OCI-LY7 (cell line): Measurements from ENCODE around the gene TECTA. TPM values are rescaled to one million over a fixed set of nuclear protein-coding genes. Genes with fewer than 3 reads are reported as not detected.

Experiments
- BruUV-seq: library from RNA; stranded (reverse); fragments of 400-500 nt; replicated peaks from 2 replicates; lab custom pipeline; 2021; lab: Mats Ljungman, UMichigan
- CTCF ChIA-PET: fragments of 300-600 bp; sonication (Branson Sonifier 250); formaldehyde crosslinking; loops from one replicate; lab custom pipeline; 2022; ENCODE audit warnings: antibody characterized with exemption; ENCODE audit not compliant: unreplicated experiment; lab: Charles Lee
- POLR2A ChIA-PET: fragments of 300-600 bp; sonication (Branson Sonifier 250); formaldehyde crosslinking; loops from one replicate; lab custom pipeline; 2022; ENCODE audit warnings: antibody characterized with exemption; lab: Charles Lee
- DNase-seq: peaks from one replicate; pipeline ENCODE4 v3.0.0-alpha.2; 2015; ENCODE audit warnings: low spot score
- H2AFZ ChIP-seq: fragments of 200-600 bp; sonication (generic), shearing (Covaris generic); 2 replicates; pipeline ENCODE4 v1.6.1; 2014; ENCODE audit warnings: mild to moderate bottlenecking, antibody characterized with exemption, low read length, moderate library complexity
- H3K27ac ChIP-seq: fragments of 200-600 bp; sonication (generic); 2 replicates; pipeline ENCODE4 v1.5.1; 2014; ENCODE audit warnings: mixed run types, low read depth, mild to moderate bottlenecking, moderate library complexity, low read length, inconsistent platforms; ENCODE audit not compliant: poor library complexity, severe bottlenecking
- H3K36me3 ChIP-seq: fragments of 200-600 bp; sonication (generic); 2 replicates; pipeline ENCODE4 v1.6.1; 2014; ENCODE audit warnings: mild to moderate bottlenecking, antibody characterized with exemption, low read length, moderate library complexity, mixed read lengths; ENCODE audit not compliant: insufficient read depth
- H3K4me1 ChIP-seq: fragments of 200-600 bp; sonication (generic); 2 replicates; pipeline ENCODE4 v1.5.1; 2014; ENCODE audit warnings: mild to moderate bottlenecking, low read length; ENCODE audit not compliant: insufficient read depth, poor library complexity, severe bottlenecking
- H3K4me2 ChIP-seq: fragments of 200-600 bp; sonication (generic); 2 replicates; pipeline ENCODE4 v1.6.1; 2014; ENCODE audit warnings: mild to moderate bottlenecking, low read length
- H3K4me3 ChIP-seq: fragments of 200-600 bp; sonication (generic); 2 replicates; pipeline ENCODE4 v1.5.1; 2014; ENCODE audit warnings: mild to moderate bottlenecking, low read depth, low read length; ENCODE audit not compliant: poor library complexity, severe bottlenecking
- H3K79me2 ChIP-seq: fragments of 200-600 bp; sonication (generic); 2 replicates; pipeline ENCODE4 v1.6.1; 2016; ENCODE audit warnings: low read depth, mild to moderate bottlenecking, low read length, moderate library complexity, mixed read lengths; ENCODE audit not compliant: insufficient read depth
- H3K9me2 ChIP-seq: fragments of 200-600 bp; sonication (generic); 2 replicates; pipeline ENCODE4 v1.6.1; 2016; ENCODE audit warnings: mild to moderate bottlenecking, low read length, mixed read lengths; ENCODE audit not compliant: insufficient read depth
- H3K9me3 ChIP-seq: fragments of 200-600 bp; sonication (generic); 2 replicates; pipeline ENCODE4 v1.6.1; 2014; ENCODE audit warnings: mild to moderate bottlenecking, mixed run types, low read length, mixed read lengths
- H4K20me1 ChIP-seq: fragments of 200-600 bp; sonication (generic); 2 replicates; pipeline ENCODE4 v1.6.1; 2014; ENCODE audit warnings: mild to moderate bottlenecking, antibody characterized with exemption, low read length, moderate library complexity, mixed read lengths; ENCODE audit not compliant: insufficient read depth
- EZH2phosphoT487 ChIP-seq: fragments of 200-600 bp; sonication (generic); IDR thresholded peaks from 2 replicates; pipeline ENCODE4 v1.6.1; 2018; ENCODE audit warnings: low read depth, borderline replicate concordance, mild to moderate bottlenecking, mixed run types, antibody characterized with exemption, low read length, moderate library complexity, mixed read lengths
- intact Hi-C: fragments of 100-400 bp; cut with micrococcal nuclease; formaldehyde crosslinking; loops from one replicate; pipeline ENCODE4 v1.10.0; 2022; ENCODE audit not compliant: unreplicated experiment
- total RNA-seq, 2 experiments: library from RNA; depleted of rRNA in 1 of 2; stranded (reverse); fragments of >200 nt in 1 of 2; shearing (Covaris generic) in 1 of 2; gene quantifications; 2 replicates each; pipeline ENCODE4 v1.2.3, GENCODE V29; 2014 to 2022
- TF ChIP-seq, protein P1 (sequence below): fragments of 200-600 bp; sonication (generic); conservative IDR thresholded peaks from 2 replicates; pipeline ENCODE4 v1.5.1; 2014; ENCODE audit warnings: mild to moderate bottlenecking, antibody characterized with exemption, low read length, moderate library complexity, mixed read lengths

TECTA gene
- total RNA-seq, 2 experiments from 2014 or later, result 0.32 to 0.48 TPM

DNA sequence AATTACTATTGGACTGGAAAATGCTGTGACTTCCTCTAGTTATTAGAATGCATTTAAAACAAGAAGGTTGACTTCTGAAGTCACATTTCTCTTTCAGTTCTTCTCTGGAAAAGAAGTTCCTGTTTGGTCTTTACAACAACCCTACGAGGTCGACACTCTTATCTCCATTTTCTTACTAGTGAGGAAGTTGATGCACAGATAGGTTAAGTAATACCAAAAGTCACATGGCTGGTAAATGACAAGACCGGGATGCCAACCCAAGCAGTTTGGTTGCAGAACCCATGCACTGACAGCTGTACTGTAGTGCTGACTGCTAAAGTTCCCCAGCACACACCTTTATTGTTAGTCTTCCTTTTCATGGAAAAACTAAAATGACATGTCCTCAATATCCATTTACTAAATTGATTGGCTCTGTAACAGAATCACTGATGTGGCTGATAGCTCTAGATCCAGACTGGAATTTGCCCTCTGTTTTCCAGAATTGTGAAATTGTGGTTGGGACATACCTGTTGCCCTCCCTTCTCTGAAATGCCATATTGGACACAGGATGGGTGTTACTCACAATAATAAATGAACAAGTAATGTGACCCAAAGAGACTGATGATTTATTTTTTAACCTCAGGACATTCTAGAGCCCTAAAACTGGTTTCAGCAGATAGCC is 9.4 kb upstream of the TECTA start:
- H3K9me2 ChIP-seq, result no peaks in the 10 kb centered on the region
- no peak overlapping the region for H2AFZ ChIP-seq
- TF ChIP-seq EZH2phosphoT487, result no peak
- TF ChIP-seq, protein P1, sequence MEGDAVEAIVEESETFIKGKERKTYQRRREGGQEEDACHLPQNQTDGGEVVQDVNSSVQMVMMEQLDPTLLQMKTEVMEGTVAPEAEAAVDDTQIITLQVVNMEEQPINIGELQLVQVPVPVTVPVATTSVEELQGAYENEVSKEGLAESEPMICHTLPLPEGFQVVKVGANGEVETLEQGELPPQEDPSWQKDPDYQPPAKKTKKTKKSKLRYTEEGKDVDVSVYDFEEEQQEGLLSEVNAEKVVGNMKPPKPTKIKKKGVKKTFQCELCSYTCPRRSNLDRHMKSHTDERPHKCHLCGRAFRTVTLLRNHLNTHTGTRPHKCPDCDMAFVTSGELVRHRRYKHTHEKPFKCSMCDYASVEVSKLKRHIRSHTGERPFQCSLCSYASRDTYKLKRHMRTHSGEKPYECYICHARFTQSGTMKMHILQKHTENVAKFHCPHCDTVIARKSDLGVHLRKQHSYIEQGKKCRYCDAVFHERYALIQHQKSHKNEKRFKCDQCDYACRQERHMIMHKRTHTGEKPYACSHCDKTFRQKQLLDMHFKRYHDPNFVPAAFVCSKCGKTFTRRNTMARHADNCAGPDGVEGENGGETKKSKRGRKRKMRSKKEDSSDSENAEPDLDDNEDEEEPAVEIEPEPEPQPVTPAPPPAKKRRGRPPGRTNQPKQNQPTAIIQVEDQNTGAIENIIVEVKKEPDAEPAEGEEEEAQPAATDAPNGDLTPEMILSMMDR, result no peak
- no peak overlapping the region for H3K27ac ChIP-seq
- no peaks in the 10 kb centered on the region for H3K4me1 ChIP-seq
- H3K4me3 ChIP-seq, result no peak overlapping the region
- H3K4me2 ChIP-seq, result no peak overlapping the region
- H3K79me2 ChIP-seq, result no peaks in the 10 kb centered on the region
- DNase-seq, result no peak
- H3K9me3 ChIP-seq, result no peaks in the 10 kb centered on the region
- POLR2A ChIA-PET, result no interaction called here
- no TSS peak for BruUV-seq
- intact Hi-C loops, result no loop called here
- no peaks in the 10 kb centered on the region for H4K20me1 ChIP-seq
- CTCF ChIA-PET, result interaction anchor here (0.6 kb wide), 1 partner anchor 188 kb away, joined by 4 read pairs; no protein-coding TSS in a partner anchor
- H3K36me3 ChIP-seq, result peaks cover 4% of the 10 kb centered on the region; the same call in 1 of the 2 replicates

DNA sequence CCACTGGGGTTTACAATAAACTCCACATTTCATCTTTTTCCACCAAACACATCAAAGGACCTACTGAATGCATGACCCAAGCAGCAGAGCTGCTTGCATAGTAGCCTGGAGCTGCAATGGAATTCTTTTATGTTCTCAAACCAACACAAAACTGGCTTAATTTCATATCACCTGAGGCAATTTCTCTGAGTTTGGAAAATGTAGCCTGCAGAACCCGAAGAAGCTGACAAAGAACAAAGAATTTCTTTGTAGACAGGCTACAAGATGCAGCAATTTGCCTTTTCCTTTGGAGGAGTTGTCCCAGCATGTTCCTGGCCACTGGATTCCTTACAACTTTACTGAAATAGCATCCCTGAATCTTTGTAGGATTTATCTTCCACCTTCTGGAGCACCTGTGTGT is 5.5 kb upstream of the TECTA start:
- TF ChIP-seq EZH2phosphoT487, result no peak
- TF ChIP-seq, protein P1, result no peak
- no peak overlapping the region for H3K4me3 ChIP-seq
- no peak overlapping the region for H3K4me2 ChIP-seq
- H3K27ac ChIP-seq, result no peak overlapping the region
- CTCF ChIA-PET, result no interaction called here
- no peaks in the 10 kb centered on the region for H3K4me1 ChIP-seq
- no peaks in the 10 kb centered on the region for H3K9me3 ChIP-seq
- no TSS peak for BruUV-seq
- no peaks in the 10 kb centered on the region for H4K20me1 ChIP-seq
- POLR2A ChIA-PET, result no interaction called here
- DNase-seq, result no peak
- no peaks in the 10 kb centered on the region for H3K36me3 ChIP-seq
- intact Hi-C loops, result no loop called here
- H3K9me2 ChIP-seq, result no peaks in the 10 kb centered on the region
- no peaks in the 10 kb centered on the region for H3K79me2 ChIP-seq
- no peak overlapping the region for H2AFZ ChIP-seq

DNA sequence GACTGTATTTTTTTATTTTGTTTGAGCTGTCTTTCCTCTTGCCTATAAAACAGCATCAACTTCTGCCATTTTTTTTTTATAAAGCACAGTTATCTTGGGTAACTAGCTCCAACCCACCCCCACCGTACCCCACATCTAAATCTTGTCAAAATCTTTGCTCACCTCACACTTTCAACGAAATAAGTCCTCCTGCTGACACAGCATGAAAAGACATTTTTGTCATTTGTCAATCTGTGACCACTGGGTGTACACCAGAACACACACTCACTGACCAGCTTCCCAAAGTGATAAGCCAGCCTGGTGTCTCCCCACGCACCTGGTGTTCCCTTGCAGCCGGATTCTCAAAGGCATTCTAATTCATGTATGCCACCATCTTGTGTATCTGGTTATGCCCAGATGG is 1.7 kb upstream of the TECTA start:
- CTCF ChIA-PET, result no interaction called here

More for the DNA sequence above, 1.7 kb upstream of the TECTA start:
- intact Hi-C loops, result no loop called here
- H3K9me3 ChIP-seq, result no peaks in the 10 kb centered on the region
- DNase-seq, result no peak
- H3K79me2 ChIP-seq, result no peaks in the 10 kb centered on the region
- no peak overlapping the region for H3K4me2 ChIP-seq
- no peaks in the 10 kb centered on the region for H4K20me1 ChIP-seq
- no peak overlapping the region for H3K27ac ChIP-seq
- TF ChIP-seq, protein P1, result no peak
- no TSS peak for BruUV-seq
- H3K4me1 ChIP-seq, result no peaks in the 10 kb centered on the region
- H3K9me2 ChIP-seq, result no peaks in the 10 kb centered on the region
- no peaks in the 10 kb centered on the region for H3K36me3 ChIP-seq
- H2AFZ ChIP-seq, result no peak overlapping the region
- no peak overlapping the region for H3K4me3 ChIP-seq
- POLR2A ChIA-PET, result interaction anchor here (0.6 kb wide), 1 partner anchor 116 kb away, joined by 3 read pairs; no protein-coding TSS in a partner anchor
